Renal cortical epithelial cell (primary cell): ENCODE results near the gene TPP1. TPM values are rescaled to one million over a fixed set of nuclear protein-coding genes. Genes with fewer than 3 reads are reported as not detected.

Source experiments
- DNase-seq: peaks from one replicate; pipeline ENCODE4 v3.0.0-alpha.2; 2011; ENCODE audit warnings: low read depth
- total RNA-seq: library from RNA; depleted of rRNA; stranded (reverse); fragments of >200 nt; gene quantifications from 2 replicates; pipeline ENCODE4 v1.2.3, GENCODE V29; 2014

The TPP1 gene
- total RNA-seq: 16.1 and 107 TPM in 2 replicates

GRCh38 chr11:6619004-6619745 is at the start of gene TPP1:
TPP1 (minus strand) TSS chr11:6619422; CDS start chr11:6619400, 22 bp downstream.
- DNase-seq: peak; percentile 90

DNA sequence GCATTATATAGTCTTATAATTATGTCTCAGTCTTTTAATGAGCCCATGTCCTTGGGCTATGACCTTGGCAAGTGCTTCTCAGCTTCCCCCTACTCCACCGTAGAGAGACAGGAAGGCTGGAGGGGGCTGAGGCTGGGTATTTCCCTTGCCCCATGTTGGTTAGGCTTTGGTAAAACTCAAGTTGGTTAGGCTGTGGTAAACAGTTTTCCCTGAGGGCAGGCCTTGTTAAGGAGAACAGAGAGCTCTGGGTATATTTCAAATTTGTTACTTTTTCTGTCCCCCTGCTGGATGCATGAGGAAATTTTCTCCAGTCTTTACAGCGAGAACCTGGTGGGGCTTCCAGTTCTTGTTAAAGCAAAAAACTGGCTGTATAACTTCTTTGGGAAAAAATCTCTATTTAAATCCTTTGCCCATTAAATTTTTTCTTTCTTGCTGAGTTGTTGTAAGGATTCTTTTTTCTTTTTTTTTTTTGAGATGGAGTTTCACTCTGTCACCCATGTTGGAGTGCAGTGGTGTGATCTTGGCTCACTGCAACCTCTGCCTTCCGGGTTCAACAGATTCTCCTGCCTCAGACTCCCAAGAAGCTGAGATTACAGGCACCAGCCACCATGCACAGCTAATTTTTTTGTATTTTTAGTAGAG is 48.6 kb upstream of the TPP1 start:
- DNase-seq: peak; percentile 35

DNA sequence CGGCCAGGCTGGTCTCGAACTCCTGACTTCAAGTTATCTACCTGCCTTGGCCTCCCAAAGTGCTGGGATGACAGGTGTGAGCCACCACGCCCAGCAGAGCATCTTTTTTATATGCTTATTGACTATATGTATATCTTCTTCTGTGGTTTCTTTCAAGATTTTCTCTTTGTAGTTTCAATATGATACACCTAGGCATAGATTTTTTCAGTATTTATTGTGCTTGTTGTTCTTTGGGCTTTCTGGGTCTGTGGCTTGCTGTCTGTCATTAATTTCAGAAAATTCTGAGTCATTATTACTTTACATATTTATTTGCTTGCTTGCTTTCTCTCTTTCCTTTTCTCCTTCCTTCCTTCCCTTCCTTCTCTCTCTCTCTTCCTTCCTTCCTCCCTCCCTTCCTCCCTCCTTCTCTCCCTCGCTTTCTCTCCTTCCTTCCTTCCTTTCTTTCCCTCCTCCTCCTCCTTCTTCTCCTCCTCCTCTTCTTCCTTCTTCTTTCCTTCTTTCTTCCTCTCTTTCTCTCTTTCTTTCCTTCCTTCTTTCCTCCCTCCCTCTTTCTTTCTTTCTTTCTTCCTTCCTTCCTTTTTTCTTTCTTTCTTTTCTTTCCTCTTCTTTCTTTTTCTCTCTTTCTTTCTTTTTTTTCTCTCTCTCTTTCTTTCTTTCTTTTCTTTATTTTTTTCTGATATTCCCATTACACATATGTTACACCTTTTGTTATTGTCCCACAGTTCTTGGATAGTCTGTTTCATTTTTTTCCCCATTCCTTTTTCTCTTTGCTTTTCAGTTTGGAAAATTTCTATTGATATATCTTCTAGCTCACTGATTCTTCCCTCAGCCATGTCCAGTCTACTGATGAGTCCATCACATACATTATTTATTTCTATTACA is 47.3 kb upstream of the TPP1 start:
- no peak for DNase-seq

- DNase-seq: no peak
Observed at GRCh38 chr11:6664551-6664950, 45.3 kb upstream of the TPP1 start.

- DNase-seq: no peak
Observed at GRCh38 chr11:6663794-6664469, 44.7 kb upstream of the TPP1 start.

GRCh38 chr11:6660712-6661111 is 41.5 kb upstream of the TPP1 start:
- DNase-seq: no peak

DNA sequence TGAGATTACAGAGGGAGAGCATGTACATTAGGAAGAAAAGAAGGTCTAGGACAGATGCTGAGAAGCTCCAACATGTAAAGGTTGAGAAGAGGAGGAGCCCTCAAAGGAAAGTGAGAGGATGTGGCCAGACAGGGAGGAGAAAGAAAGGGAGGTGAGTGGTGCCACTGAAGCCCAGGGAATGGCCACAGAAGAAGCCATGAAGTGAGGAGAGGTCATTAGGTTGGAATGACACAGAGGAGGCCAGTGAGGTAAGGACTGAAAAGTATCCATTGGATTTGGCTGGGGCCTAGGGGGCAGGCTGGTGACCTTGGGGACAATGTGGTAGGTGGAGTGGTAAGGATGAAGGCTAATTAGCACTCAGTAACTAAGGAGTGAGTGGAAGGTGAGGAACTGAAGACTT is 39.4 kb upstream of the TPP1 start:
- DNase-seq: no peak

GRCh38 chr11:6657346-6657745 is 38.1 kb upstream of the TPP1 start:
- DNase-seq: no peak

DNA sequence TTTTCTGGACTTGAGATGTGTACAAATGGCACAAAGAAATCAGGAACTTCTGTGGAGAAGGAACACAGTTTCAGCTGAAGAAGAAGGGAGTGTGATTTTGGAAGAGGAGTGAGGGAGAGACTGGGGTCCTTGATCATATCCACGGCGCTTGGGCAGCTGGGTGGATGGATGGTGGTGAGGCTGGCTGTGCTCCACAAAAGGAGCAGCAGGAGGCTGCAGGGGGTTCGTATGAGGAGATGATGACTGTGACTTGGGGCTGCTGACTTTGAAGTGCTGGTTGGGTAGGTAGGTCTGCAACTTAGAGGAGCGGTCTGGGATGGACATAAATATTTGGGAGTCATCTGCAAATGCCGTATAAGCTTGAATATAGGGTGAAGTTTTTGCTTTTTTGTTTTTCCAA is 37.7 kb upstream of the TPP1 start:
- DNase-seq: no peak

GRCh38 chr11:6656584-6656915 is 37.3 kb upstream of the TPP1 start:
- no peak for DNase-seq

- DNase-seq: no peak
Observed at GRCh38 chr11:6655790-6656583, 36.8 kb upstream of the TPP1 start, which contains the start of gene DCHS1. DCHS1 (minus strand) TSS chr11:6655809; CDS start chr11:6641613, 14,196 bp downstream.

DNA sequence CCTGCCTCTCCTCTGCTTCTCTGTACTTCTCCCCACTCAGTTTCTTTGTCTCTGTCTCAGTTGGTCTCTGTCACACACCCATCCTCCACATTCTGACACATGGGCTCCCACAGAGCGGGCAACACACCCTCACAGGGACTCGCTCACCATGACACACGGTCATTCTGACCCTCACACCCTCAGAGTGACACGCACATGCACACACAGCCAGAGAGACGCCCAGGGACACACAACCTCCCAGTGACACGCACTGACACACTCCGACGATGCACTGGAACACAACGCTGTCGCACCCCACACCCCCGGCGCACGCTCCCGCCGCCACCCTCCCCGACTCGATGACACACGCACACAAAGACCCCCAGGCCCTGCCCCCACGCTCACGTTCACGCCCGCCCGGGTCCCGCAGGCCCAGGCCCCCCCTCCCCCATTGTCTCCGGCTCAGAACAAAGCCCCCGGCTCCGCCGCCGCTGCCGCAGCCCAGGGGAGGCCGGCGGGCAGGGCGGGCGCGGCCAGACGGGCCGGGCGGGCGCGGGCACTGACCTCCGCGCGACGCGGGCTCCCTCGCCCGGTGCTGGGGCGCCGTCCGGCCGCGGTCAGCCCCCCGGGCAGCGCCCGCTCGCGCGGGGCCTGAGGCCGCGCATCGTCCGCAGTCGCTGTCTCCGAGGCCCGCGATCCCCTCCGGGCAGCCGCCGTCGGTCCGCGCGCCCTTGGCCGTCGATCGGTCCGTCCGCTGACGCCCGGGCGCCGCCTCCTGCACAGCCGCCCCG is 36.0 kb upstream of the TPP1 start:
- no peak for DNase-seq

- DNase-seq: no peak
Observed at GRCh38 chr11:6654281-6655019, 35.2 kb upstream of the TPP1 start.

- no peak for DNase-seq
Observed at GRCh38 chr11:6653656-6654055, 34.4 kb upstream of the TPP1 start.

DNA sequence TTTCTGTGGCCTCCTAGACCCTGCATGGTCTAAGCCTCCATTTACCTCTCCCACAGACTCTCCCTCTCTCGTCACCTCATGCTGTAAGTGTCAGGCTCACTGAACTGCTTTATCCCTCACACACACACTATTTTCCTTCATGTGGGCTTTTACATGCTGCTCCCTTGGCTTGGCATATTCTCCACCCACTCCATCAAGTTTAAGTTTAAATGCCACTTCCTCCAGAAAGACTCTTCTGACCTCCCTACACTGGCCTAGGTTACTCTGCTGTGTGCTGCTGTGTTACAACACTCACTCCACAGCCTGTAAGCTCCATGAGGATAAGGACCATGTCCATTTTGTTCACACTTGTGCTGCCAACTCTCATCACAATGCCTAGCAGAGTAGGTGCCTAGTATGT is 33.9 kb upstream of the TPP1 start:
- DNase-seq: no peak

DNA sequence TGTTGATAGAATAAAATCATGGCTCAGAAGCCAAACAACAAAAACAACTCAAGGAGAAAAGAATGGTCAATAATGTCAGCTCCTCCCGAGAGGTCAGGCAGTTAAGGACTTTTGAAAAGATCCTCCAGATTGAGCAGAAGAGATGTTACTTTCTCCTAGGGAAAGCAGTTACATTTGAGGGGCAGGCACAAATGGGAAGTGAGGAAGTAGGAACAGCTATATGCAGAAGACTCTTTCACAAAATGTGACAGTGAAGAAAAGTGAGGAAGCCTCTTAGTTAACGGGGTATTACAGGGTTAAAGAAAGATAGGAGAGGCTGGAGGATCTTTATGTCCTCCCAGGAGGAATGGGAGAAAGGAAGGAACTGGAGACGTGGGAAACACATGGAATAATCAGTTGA is 33.0 kb upstream of the TPP1 start:
- DNase-seq: no peak

GRCh38 chr11:6650980-6651379 is 31.8 kb upstream of the TPP1 start:
- DNase-seq: no peak

- DNase-seq: no peak
Observed at GRCh38 chr11:6650104-6650503, 30.9 kb upstream of the TPP1 start.

- no peak for DNase-seq
Observed at GRCh38 chr11:6648501-6648900, 29.3 kb upstream of the TPP1 start.

DNA sequence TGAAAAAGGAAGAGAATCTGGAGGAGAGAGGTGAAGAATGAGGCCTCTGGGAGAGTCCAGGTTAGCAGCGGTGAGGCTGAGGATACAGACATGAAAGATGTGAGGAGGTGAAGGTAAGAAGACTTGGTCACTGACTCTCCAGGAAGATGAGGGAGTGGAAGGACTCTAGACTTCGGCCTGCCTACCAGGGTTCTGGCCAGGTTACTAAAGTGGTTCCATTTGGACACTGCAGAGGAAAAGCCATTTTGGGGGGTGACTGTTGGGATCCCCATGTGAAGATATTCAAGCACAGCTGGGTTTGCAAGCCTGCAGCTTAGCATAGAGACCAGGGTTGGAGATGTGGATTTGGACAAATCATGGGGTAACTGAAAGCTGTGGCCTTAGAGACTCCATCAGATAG is 28.6 kb upstream of the TPP1 start:
- DNase-seq: no peak
